IPS DF 19.7 (cell line): Measurements from ENCODE around the gene SHISA4.
"Not testable (repeated sequence)": the region's sequence is repeated elsewhere in the genome, so short reads cannot be mapped to it uniquely, and the experiment has no call there.

Source experiments
- DNase-seq: peaks from one replicate; pipeline ENCODE4 v3.0.0-alpha.2; 2013; ENCODE audit warnings: low read depth, low spot score

The SHISA4 gene

DNA sequence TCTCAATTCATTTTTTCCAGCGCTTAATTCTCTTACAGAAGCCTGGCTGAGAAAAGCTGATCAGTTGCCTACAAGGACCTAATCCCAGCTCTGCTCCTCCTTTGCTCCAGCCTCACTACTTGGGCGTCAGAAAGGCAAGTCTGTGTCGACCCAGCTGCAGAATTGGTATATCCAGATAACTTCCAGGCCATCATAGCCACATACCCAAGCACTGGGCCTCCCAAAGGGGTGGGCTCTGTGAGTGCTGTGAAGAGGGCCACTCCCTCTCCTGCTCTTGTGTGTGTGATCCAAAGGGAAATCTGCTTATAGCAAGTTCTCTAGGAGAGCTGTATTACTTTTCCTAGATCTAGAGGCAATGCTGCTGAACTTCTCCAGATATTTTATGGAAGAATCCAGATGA lies 39.6 kb downstream of the SHISA4 start:
- no peak for DNase-seq

DNA sequence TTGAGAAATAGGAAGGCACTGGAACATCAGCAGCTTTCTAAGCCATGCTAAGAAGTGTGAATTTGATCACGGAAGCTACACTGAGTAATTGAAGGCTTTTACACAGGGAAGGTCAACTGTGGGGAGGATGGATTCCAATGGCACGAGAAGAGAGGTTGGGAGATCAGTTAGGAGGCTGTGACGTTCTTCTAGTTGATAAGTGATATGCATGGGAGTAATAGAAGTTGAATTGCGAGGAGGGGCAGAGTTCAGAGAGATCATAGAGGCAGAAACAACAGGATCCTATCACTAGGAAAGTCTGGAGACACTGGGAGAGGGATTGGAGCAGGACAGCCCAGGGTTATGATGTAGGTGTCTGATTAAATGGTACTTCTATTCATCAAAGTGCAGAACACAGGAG lies 41.4 kb downstream of the SHISA4 start:
- no peak for DNase-seq

DNA sequence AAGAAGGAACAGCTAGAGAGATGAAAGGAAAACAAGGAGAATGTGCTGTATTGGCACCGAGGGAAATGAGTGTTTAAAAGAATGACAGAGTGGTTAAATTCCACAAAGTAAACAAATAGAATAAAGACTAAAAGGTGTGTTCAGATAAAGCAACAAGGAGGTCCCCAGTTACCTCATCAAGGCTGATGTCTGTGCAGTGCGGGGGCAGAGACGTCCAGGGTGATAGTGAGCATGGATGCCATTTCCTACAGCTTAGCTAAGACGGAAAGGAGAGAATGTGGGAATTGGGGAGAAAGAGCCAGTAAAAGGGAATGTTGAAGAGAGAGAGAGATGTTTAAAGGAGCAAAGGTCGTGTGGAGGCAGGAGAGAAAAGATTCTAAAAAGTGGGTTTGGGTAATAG lies 42.1 kb downstream of the SHISA4 start:
- no peak for DNase-seq

DNA sequence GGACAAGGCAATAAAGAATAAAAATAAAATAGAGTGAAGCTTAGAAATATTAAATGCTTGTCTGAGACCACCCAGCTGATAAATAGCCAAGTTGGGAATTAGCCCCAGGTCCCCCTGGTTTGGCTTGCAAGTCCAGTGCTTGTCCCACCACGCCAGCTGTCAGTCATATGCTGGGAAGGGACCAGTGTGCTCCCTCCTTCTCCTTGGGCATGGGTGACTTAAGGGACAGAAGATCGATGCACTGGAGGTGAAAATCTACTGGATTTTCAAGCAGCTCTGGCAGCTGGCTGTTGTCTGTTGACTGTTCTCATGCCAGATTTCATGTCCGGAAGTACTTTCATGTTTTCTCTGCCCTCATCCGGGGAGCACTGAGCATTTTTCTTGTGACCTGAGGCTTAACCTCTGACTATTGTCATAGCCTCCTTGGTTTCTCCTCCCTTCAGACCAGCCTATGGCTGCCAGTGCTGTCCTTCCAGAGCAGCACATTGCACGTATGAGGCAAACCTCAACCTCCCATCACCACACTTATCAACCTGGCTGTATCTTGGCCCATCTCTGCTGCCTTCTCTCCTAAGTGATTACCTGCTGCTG lies 45.2 kb downstream of the SHISA4 start:
- no peak for DNase-seq

DNA sequence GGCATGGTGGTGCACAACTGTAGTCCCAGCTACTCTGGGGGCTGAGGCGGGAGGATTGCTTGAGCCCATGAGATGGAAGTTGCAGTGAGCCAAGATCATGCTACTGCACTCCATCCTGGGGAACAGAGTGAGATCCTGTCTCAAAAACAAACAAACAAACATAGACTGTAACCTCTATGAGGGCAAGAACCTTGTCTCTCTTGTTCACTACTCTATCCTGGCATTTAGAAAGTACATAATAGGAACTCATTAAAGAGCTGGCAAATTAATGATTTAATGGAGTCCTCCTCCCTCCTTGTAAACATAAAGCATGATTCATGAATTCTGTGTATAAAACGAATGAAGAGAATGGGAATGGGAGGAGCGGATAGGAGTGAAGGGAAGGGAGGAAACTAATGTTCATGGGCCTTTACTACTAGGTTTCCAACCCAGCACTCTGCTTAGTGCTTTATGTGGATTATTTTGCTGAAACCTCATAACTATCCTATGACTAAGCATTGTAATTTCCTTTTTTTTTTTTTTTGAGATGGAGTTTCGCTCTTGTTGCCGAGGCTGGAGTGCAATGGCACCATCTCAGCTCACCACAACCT lies 49.0 kb downstream of the SHISA4 start:
- no peak for DNase-seq

DNA sequence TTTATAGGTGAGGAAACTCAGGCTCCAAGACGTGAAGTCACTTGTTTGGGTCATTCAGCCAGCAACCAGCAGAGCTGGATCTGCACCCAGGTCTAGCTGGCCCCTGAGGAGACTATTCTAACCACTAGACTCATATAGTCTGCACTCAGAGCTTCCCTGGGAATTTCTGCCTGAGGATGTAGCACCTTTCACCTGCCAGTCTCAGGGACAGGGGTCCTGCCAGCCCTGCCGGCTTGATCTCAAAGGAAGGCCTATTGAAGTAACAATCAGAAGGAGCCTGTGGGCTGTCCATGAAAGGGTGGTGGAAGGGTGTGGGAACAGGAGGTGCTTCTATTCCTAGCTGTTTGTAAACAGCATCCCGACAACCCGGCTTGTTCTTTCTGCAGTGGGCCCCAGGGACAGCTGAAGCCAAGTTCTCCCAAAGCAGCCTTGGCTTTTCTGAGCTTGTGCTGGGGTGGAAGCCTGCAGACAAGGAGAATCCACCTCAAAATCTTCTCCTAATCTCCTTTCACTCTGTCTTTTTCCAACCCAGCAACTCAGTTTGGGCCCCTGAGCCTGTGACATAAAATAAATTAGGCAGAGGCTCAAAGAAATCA lies 49.8 kb downstream of the SHISA4 start:
- DNase-seq, result no peak

DNA sequence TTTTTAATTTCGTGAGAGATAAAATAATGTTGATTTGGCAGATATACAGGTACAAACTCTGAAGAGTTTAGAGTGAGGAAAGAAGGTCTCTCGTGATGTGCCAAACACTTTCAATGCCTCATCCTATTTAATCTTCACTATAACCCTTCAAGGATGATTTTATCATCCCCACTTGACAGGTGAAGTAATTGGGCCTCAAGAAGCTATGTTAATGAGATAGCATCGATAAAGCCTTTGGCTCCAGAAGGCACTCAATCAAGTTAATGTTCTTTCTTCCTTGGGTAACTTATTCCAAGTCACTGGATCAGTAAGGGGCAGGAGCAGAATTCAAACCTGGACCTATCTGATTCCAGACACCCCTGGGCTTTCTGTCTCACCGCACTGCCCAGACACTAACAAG lies 50.5 kb downstream of the SHISA4 start:
- DNase-seq, result no peak

DNA sequence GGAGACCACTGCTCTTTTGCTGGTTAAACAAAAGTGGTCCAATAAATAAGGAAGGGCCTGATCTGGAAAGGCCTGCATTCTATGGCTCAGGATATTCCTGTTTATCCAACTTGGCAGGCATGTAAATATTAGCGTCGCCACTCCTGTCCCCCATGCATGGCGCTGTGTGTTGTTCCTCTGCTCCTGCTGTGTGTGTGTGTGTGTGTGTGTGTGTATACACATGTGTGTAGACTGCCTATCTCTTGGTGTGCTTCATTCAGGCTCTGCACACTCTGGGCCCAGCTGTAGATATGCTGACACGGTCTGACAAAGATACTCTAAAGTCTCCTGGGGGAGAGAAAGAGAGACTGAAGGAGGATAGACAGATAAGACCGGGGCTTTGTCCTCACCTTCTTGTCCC lies 50.9 kb downstream of the SHISA4 start:
- DNase-seq, result no peak

DNA sequence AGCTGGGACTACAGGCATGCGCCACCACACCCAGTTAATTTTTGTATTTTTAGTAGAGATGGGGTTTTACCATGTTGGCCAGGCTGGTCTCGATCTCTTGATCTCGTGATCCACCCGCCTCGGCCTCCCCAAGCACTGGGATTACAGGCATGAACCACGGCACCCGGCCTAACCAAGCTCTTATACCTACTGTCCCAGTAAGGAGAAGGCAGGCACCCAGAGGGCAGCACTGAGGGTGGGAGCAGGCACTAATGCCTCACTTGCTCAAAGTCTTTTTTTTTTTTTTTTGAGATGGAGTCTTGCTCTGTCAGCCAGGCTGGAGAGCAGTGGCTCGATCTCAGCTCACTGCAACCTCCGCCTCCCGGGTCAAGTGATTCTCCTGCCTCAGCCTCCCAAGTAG lies 51.6 kb downstream of the SHISA4 start:
- DNase-seq, result not testable (repeated sequence)

DNA sequence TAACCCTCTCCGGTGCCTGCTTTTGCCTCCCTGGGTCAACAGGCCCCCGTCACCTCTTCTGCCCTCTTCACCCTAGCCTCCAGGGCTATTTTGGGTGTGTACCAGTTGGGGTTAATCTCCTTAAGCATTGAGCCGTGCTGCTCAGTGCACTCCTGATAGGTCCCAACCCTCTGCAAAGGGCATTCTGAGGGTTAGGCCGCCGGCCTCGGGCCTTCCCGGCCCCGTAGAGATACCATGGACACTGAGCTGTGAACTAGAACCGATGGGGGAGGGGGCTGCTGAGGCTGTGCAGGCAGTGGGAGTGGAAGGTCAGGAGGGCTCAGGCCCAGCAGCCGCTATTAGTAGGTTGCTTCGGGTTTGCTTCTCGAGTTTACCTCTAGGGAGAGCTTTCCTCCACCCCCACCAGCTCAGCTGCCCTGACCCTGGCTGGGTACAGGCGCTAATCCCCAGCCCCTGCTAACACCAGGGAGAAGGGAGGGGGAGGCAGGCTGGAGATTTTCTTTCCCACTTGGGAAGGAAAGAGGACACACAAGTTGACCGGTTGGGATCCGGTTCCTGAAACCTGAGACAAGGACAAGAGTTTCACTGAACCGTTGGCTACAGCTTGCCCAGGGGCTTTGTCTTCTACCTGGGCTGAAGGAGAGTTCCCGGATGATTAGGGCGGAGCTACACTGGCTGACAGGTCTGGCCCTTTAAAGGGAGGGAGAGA lies 52.9 kb downstream of the SHISA4 start:
- DNase-seq, result peak; percentile 98

DNA sequence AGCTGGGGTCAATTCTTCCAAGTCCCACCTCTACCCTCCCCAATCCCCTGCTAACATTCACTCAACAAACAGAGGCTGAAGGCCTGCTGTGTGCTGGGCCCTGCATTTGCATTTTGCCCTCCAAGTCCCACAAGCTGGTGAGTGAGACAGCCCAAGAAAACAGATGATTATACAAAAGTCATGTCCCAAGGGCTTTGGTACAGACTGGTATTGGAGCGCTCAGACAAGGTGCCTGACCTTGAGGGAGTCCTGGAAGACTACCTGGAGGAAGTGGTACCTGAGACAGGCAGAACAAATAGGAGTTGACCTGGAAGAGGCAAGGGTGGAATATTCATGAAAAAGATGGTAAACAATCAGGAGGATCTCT lies 53.4 kb downstream of the SHISA4 start:
- no peak for DNase-seq
